SK-N-SH treated with all-trans-retinoic acid at 6 μM for 48 hours (cell line): Measurements from ENCODE around the gene TMEM208.

Source experiments
- ATAC-seq: fragments of 200-7000 bp; cut with Tn5 transposase; 3 replicates; pipeline ENCODE4 v1.9.1; 2020; ENCODE audit warnings: mild to moderate bottlenecking, moderate library complexity
- ARNTL ChIP-seq: fragments of 450-650 bp; formaldehyde crosslinking; IDR thresholded peaks from 2 replicates; pipeline ENCODE4 v1.5.0; 2020; ENCODE audit warnings: low read depth, mild to moderate bottlenecking, moderate library complexity, borderline replicate concordance
- BACH2 ChIP-seq: fragments of 250-450 bp; sonication (Bioruptor Pico); IDR thresholded peaks from 2 replicates; pipeline ENCODE4 v1.9.0; 2021; ENCODE audit warnings: mild to moderate bottlenecking, borderline replicate concordance
- CREB5 ChIP-seq: fragments of 250-450 bp; sonication (Bioruptor Pico); IDR thresholded peaks from 2 replicates; pipeline ENCODE4 v1.5.1; 2020; ENCODE audit warnings: low read depth, mild to moderate bottlenecking, moderate library complexity
- CSDC2 ChIP-seq: fragments of 250-450 bp; sonication (Bioruptor Pico); IDR thresholded peaks from 2 replicates; pipeline ENCODE4 v1.5.0; 2020; ENCODE audit warnings: mild to moderate bottlenecking, moderate library complexity
- ESRRG ChIP-seq: fragments of 250-450 bp; sonication (Bioruptor Pico); IDR thresholded peaks from 2 replicates; pipeline ENCODE4 v1.6.1; 2021; ENCODE audit warnings: mild to moderate bottlenecking
- GLIS3 ChIP-seq: fragments of 250-450 bp; sonication (Bioruptor Pico); IDR thresholded peaks from 2 replicates; pipeline ENCODE4 v1.5.0; 2020; ENCODE audit warnings: mild to moderate bottlenecking, moderate library complexity
- ISL1 ChIP-seq: fragments of 250-450 bp; sonication (Bioruptor Pico); IDR thresholded peaks from 2 replicates; pipeline ENCODE4 v2.1.2; 2022; ENCODE audit warnings: mild to moderate bottlenecking, moderate library complexity
- OSR1 ChIP-seq: fragments of 250-450 bp; sonication (Bioruptor Pico); IDR thresholded peaks from 2 replicates; pipeline ENCODE4 v1.8.0; 2022; ENCODE audit warnings: moderate library complexity, mild to moderate bottlenecking, inconsistent platforms
- PATZ1 ChIP-seq: fragments of 250-450 bp; sonication (Bioruptor Pico); IDR thresholded peaks from 2 replicates; pipeline ENCODE4 v1.8.0; 2020; ENCODE audit warnings: mild to moderate bottlenecking, moderate library complexity, borderline replicate concordance
- POU6F1 ChIP-seq: fragments of 250-450 bp; sonication (Bioruptor Pico); IDR thresholded peaks from 2 replicates; pipeline ENCODE4 v1.8.0; 2021; ENCODE audit warnings: low read depth, mild to moderate bottlenecking, moderate library complexity, borderline replicate concordance
- RARB ChIP-seq: fragments of 250-450 bp; sonication (Bioruptor Pico); IDR thresholded peaks from 2 replicates; pipeline ENCODE4 v1.8.0; 2021; ENCODE audit warnings: mild to moderate bottlenecking, moderate library complexity
- SNAI2 ChIP-seq: fragments of 250-450 bp; sonication (Bioruptor Pico); IDR thresholded peaks from 2 replicates; pipeline ENCODE4 v1.5.0; 2020; ENCODE audit warnings: mild to moderate bottlenecking, moderate library complexity
- TCF4 ChIP-seq: fragments of 250-450 bp; sonication (Bioruptor Pico); IDR thresholded peaks from 2 replicates; pipeline ENCODE4 v1.8.0; 2021; ENCODE audit warnings: mild to moderate bottlenecking, moderate library complexity, borderline replicate concordance
- TOX ChIP-seq: fragments of 250-450 bp; sonication (Bioruptor Pico); IDR thresholded peaks from 2 replicates; pipeline ENCODE4 v1.8.0; 2021; ENCODE audit warnings: mild to moderate bottlenecking, moderate library complexity, borderline replicate concordance
- TSHZ2 ChIP-seq: fragments of 250-450 bp; sonication (Bioruptor Pico); IDR thresholded peaks from 2 replicates; pipeline ENCODE4 v1.5.0; 2020; ENCODE audit warnings: mild to moderate bottlenecking, moderate library complexity
- ZC3H10 ChIP-seq: fragments of 250-450 bp; sonication (Bioruptor Pico); IDR thresholded peaks from 2 replicates; pipeline ENCODE4 v1.5.1; 2021; ENCODE audit warnings: mild to moderate bottlenecking, moderate library complexity
- ZFP3 ChIP-seq: fragments of 250-450 bp; sonication (Bioruptor Pico); IDR thresholded peaks from 2 replicates; pipeline ENCODE4 v1.5.0; 2020; ENCODE audit warnings: mild to moderate bottlenecking, moderate library complexity
- ZFP30 ChIP-seq: fragments of 450-650 bp; formaldehyde crosslinking; IDR thresholded peaks from 2 replicates; pipeline ENCODE4 v1.5.0; 2022; ENCODE audit warnings: mild to moderate bottlenecking, moderate library complexity
- ZNF70 ChIP-seq: fragments of 450-650 bp; formaldehyde crosslinking; IDR thresholded peaks from 2 replicates; pipeline ENCODE4 v1.5.0; 2020; ENCODE audit warnings: mild to moderate bottlenecking, moderate library complexity

TMEM208 gene

GRCh38 chr16:67249178-67250044, 22.5 kb downstream of the TMEM208 start (continued):
- TF ChIP-seq TSHZ2 (CRISPR knock-in tag) = no peak
- TF ChIP-seq ZFP3 = no peak
- no peak for TF ChIP-seq CSDC2 (CRISPR knock-in tag)
- no peak for TF ChIP-seq OSR1 (CRISPR knock-in tag)
- no peak for TF ChIP-seq ISL1 (CRISPR knock-in tag)

- no peak for ATAC-seq
- TF ChIP-seq OSR1 (CRISPR knock-in tag) (no peak), ZFP3 (no peak), TCF4 (no peak), ZC3H10 (CRISPR knock-in tag) (no peak), ZNF70 (CRISPR knock-in tag) (no peak), RARB (CRISPR knock-in tag) (no peak), ESRRG (no peak), PATZ1 (CRISPR knock-in tag) (no peak), CSDC2 (CRISPR knock-in tag) (no peak), GLIS3 (no peak), ARNTL (no peak), ZFP30 (CRISPR knock-in tag) (no peak), SNAI2 (CRISPR knock-in tag) (no peak)
- TF ChIP-seq, all 23 proteins: peak for 0
These were observed 23.1 kb downstream of the TMEM208 start for GRCh38 chr16:67250045-67250327.

GRCh38 chr16:67252609-67253497, 25.9 kb downstream of the TMEM208 start:
- TF ChIP-seq CSDC2 (CRISPR knock-in tag) (no peak), GLIS3 (no peak), RARB (CRISPR knock-in tag) (no peak), ZFP3 (no peak), TCF4 (no peak), ZFP30 (CRISPR knock-in tag) (no peak), OSR1 (CRISPR knock-in tag) (no peak), TSHZ2 (CRISPR knock-in tag) (no peak), TOX (CRISPR knock-in tag) (no peak), CREB5 (no peak), POU6F1 (no peak), BACH2 (CRISPR knock-in tag) (no peak), ISL1 (CRISPR knock-in tag) (no peak), ZNF70 (CRISPR knock-in tag) (no peak)
- no peak for ATAC-seq
